Measurements from ENCODE around the gene DNAJC1. TPM values are rescaled to one million over a fixed set of nuclear protein-coding genes. Genes with fewer than 3 reads are reported as not detected.

The DNAJC1 gene
- total RNA-seq, 1 experiment from 2014 or later = 19.1 TPM

DNA sequence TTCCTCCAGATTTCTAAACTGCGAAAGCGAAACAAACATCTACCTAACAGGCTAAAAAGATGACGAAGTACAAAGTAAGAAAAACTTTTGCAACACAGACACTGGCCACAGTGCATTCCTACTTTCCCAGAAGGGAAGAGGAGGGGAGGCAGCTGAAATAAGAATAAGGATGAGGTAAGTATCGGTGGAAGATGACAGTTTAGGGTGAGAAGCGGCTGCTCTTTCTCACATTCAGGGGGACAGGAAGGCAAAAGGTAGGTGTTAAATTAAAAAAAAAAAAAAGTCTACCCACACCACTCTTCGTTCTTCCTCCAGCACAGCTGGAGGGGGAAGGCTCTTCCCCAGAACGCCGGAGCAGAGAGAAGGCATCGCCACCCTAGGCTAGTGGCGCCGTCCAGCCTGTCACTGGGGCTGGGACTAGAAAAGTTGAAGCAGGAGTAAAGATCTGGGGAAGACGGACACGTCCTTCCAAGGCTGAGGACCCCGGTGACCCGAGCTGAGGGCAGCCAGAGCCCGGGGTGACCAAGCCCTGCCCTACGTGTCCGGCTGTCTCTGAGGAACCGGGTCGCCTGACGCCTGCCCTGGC is 846 bp downstream of the DNAJC1 start:
- Histone ChIP-seq H3K27ac (peak overlapping the region; percentile 48), H3F3A (ENCODE audit: insufficient read depth, low read depth) (peaks cover 7% of the 10 kb centered on the region; the same call in 1 of the 2 replicates), H3K4me3 (peak overlapping the region; percentile 93), H3K9me2 (ENCODE audit: insufficient read depth) (no peaks in the 10 kb centered on the region), H3K4me1 (replicated peaks; ENCODE audit: insufficient read depth) (peaks cover 13% of the 10 kb centered on the region), H3K9me3 (ENCODE audit: insufficient read depth, low read depth) (no peaks in the 10 kb centered on the region), H2AFZ (peak overlapping the region; percentile 89), H3K36me3 (ENCODE audit: low read depth) (no peaks in the 10 kb centered on the region), H3K79me2 (ENCODE audit: low read depth) (peaks cover 22% of the 10 kb centered on the region), H3K4me2 (peak overlapping the region; percentile 85), H4K20me1 (ENCODE audit: insufficient read depth) (no peaks in the 10 kb centered on the region), H3K27me3 (ENCODE audit: insufficient read depth, low read depth) (no peaks in the 10 kb centered on the region)
- TF ChIP-seq EZH2 (IDR thresholded peaks at IDR 0.05; ENCODE audit: low read depth) = no peak
- peak in 1 of 2 experiments; percentile 40 for DNase-seq
- intact Hi-C loops (cut with micrococcal nuclease; ENCODE audit: unreplicated experiment) = loop anchor here (2.0 kb wide), 3 partner anchors 226 to 1092 kb away; partner anchors contain the start of genes COMMD3 and MSRB2
- no TSS peak for BruUV-seq (replicated peaks)
- POLR2A ChIA-PET (ENCODE audit: unreplicated experiment) = interaction anchor here (0.5 to 0.6 kb wide), 2 partner anchors 314 to 710 kb away, joined by 5 read pairs; no protein-coding TSS in a partner anchor
- CTCF ChIA-PET = interaction anchor here (1.0 kb wide), 1 partner anchor 1051 kb away, joined by 5 read pairs; no protein-coding TSS in a partner anchor

DNA sequence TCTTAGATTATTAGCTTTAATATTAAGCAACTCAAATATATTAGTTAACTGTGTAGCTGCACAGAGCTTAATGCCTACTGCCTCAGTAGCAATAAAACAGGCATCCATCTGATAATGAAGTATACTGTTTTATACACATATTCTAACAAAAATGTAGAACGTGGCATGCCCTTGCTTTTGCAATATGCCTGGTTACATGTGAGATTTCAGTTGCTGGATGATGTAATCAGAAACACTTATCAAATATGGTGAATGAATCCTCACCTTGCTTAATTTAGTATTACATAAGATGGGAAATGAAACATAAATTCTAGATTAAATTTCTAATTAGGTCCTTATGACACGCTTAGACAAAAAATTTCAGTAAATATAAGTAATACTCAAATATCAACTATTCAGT is 8.0 kb downstream of the DNAJC1 start:
- DNase-seq = no peak
- no peaks in the 10 kb centered on the region for H3K9me2 ChIP-seq (ENCODE audit: insufficient read depth)
- no peak overlapping the region for H2AFZ ChIP-seq
- no peak for TF ChIP-seq EZH2 (IDR thresholded peaks at IDR 0.05; ENCODE audit: low read depth)
- TF ChIP-seq, protein P1, sequence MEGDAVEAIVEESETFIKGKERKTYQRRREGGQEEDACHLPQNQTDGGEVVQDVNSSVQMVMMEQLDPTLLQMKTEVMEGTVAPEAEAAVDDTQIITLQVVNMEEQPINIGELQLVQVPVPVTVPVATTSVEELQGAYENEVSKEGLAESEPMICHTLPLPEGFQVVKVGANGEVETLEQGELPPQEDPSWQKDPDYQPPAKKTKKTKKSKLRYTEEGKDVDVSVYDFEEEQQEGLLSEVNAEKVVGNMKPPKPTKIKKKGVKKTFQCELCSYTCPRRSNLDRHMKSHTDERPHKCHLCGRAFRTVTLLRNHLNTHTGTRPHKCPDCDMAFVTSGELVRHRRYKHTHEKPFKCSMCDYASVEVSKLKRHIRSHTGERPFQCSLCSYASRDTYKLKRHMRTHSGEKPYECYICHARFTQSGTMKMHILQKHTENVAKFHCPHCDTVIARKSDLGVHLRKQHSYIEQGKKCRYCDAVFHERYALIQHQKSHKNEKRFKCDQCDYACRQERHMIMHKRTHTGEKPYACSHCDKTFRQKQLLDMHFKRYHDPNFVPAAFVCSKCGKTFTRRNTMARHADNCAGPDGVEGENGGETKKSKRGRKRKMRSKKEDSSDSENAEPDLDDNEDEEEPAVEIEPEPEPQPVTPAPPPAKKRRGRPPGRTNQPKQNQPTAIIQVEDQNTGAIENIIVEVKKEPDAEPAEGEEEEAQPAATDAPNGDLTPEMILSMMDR (conservative IDR thresholded peaks at IDR 0.05) = no peak
- no peak overlapping the region for H3K4me3 ChIP-seq
- no peak overlapping the region for H3K27ac ChIP-seq
- no peak overlapping the region for H3K4me2 ChIP-seq
- H3K27me3 ChIP-seq (ENCODE audit: insufficient read depth, low read depth) = no peaks in the 10 kb centered on the region
- no peaks in the 10 kb centered on the region for H3K36me3 ChIP-seq (ENCODE audit: low read depth)
- POLR2A ChIA-PET (ENCODE audit: unreplicated experiment) = no interaction called here
- CTCF ChIA-PET = no interaction called here
- no peaks in the 10 kb centered on the region for H3K4me1 ChIP-seq (replicated peaks; ENCODE audit: insufficient read depth)
- intact Hi-C loops (cut with micrococcal nuclease; ENCODE audit: unreplicated experiment) = no loop called here
- no TSS peak for BruUV-seq (replicated peaks)
- H3F3A ChIP-seq (ENCODE audit: insufficient read depth, low read depth) = no peaks in the 10 kb centered on the region
- H4K20me1 ChIP-seq (ENCODE audit: insufficient read depth) = no peaks in the 10 kb centered on the region
- H3K79me2 ChIP-seq (ENCODE audit: low read depth) = peaks cover 7% of the 10 kb centered on the region; the same call in 1 of the 2 replicates
- H3K9me3 ChIP-seq (ENCODE audit: insufficient read depth, low read depth) = no peaks in the 10 kb centered on the region

DNA sequence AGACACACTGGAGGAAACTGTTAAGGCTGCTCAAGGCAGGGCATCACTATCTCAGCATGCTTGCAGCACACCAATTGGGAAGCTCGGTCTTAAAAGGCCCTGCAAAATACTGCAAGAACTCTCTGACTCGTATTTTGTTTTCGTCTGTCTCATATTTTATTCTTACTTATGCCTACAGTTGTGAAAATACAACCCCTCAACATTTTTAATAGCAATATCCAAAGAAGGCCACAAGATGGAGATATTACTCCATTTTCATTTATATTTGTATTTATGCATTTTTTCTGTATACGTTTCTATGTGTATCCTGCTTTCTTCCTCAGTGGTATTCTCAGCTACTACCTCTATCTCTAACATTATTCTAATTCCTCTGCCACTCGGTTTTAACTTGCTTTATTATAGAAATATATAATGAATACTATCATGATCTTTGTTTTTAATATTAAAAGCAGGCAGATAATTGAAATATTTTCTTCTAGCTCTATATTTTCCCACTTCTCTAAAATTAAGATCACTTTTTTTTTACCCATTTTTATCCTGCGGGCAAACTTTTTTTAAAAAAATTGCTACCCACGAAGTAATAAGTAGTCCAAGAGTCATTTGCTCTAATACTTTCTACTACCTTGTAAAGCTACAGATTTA is 10.0 kb downstream of the DNAJC1 start:
- H3K9me2 ChIP-seq (ENCODE audit: insufficient read depth) = no peaks in the 10 kb centered on the region
- no peak for TF ChIP-seq EZH2 (IDR thresholded peaks at IDR 0.05; ENCODE audit: low read depth)
- TF ChIP-seq, protein P1 (conservative IDR thresholded peaks at IDR 0.05) = peak; percentile 82
- BruUV-seq (replicated peaks) = no TSS peak
- H3K4me1 ChIP-seq (replicated peaks; ENCODE audit: insufficient read depth) = no peaks in the 10 kb centered on the region
- no peaks in the 10 kb centered on the region for H3F3A ChIP-seq (ENCODE audit: insufficient read depth, low read depth)
- no peak overlapping the region for H3K4me3 ChIP-seq
- H4K20me1 ChIP-seq (ENCODE audit: insufficient read depth) = no peaks in the 10 kb centered on the region
- H3K9me3 ChIP-seq (ENCODE audit: insufficient read depth, low read depth) = no peaks in the 10 kb centered on the region
- ChIA-PET POLR2A (ENCODE audit: unreplicated experiment) (no interaction called here), CTCF (interaction anchor here (0.6 kb wide), 3 partner anchors 1072 to 1483 kb away, joined by 3 read pairs; no protein-coding TSS in a partner anchor)
- H2AFZ ChIP-seq = no peak overlapping the region
- no peaks in the 10 kb centered on the region for H3K27me3 ChIP-seq (ENCODE audit: insufficient read depth, low read depth)
- H3K36me3 ChIP-seq (ENCODE audit: low read depth) = no peaks in the 10 kb centered on the region
- no peaks in the 10 kb centered on the region for H3K79me2 ChIP-seq (ENCODE audit: low read depth)
- no peak overlapping the region for H3K27ac ChIP-seq
- no peak overlapping the region for H3K4me2 ChIP-seq
- intact Hi-C loops (cut with micrococcal nuclease; ENCODE audit: unreplicated experiment) = loop anchor here (1.0 to 2.0 kb wide), 2 partner anchors 995 to 1075 kb away; no protein-coding TSS in a partner anchor
- DNase-seq = no peak
